H54 (cell line): Measurements from ENCODE around the gene ANTXR2.

Experiments used
- DNase-seq: peaks from one replicate; pipeline ENCODE4 v3.0.0; 2011; ENCODE audit warnings: low spot score, mixed read lengths; ENCODE audit not compliant: insufficient read length
- FAIRE-seq: peaks from 3 replicates; lab custom pipeline; 2011; peaks lifted over from hg19 to GRCh38; lab: Jason Lieb, UNC
- POLR2A ChIP-seq: IDR thresholded peaks from 2 replicates; pipeline ENCODE4 v1.6.1; 2011; ENCODE audit warnings: low read depth, mild to moderate bottlenecking, low read length

ANTXR2 gene

DNA sequence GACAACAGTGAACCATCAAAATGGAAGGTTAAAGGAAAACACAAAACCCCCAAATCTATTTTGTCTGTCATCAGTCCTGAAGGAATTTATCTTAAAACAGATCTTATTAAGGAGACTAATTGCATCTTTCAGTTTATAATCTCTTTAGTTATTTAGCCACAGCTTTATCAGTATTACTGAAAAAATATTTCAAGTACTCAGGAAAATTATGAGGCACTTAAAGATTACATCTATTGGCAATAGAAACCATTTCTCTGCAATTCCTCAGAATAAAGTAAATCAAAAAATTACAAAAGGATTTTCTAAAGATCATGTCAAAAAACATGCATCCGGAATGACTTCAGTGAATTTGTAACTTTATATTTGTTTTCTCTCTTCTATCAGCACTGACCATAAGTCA, 35.2 kb downstream of the ANTXR2 start:
- FAIRE-seq (no peak), DNase-seq (no peak)
- TF ChIP-seq POLR2A: no peak

DNA sequence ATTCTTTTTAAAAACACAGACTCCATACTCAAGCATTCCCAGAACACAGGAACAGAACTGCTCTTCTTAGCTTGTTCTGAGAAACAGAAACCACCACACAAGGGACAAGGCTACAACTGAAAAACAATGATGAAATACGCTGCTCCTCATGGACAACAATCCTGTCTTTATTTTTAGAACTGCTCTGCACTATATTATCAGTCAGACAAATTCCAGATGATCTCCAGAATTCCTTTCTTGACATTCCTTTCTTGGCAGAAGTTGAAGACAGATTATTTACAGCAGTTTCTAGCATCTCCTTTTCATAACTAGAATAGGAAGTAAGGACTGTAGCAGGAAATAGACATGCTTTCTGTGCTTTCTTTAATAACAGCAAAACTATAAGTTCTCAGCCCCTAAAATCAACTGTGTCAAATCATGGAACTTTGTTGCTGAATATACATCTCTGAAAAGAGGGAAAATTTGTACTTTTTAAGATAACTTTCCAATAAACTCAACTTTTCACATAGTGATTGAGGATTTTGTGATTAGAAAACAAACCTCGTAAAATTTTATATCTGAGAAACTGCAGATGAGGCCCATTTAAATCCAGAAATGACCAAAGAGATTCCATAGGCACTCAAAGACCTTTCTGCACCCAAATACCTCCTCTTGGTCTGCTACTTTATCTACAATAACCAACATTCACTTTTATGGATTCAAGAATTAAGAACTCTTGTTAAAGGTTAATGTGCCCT, 35.9 kb downstream of the ANTXR2 start:
- FAIRE-seq (no peak), DNase-seq (no peak)
- no peak for TF ChIP-seq POLR2A

DNA sequence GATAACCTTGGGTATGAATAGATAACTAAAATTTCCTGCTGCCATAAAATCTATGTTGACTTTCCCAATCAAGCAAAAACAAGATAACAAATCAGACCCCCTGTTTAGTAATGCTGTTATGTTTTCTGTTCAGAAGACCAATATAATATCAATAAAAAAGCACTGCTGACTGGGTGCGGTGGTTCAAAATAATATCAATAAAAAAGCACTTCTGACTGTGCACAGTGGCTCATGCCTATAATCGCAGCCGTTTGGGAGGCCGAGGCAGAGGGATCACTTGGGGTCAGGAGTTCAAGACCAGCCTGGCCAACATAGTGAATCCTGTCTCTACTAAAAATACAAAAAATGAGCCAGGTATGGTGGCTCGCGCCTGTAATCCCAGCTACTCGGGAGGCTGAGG, 36.7 kb downstream of the ANTXR2 start:
- DNase-seq (no peak), FAIRE-seq (no peak)
- no peak for TF ChIP-seq POLR2A

DNA sequence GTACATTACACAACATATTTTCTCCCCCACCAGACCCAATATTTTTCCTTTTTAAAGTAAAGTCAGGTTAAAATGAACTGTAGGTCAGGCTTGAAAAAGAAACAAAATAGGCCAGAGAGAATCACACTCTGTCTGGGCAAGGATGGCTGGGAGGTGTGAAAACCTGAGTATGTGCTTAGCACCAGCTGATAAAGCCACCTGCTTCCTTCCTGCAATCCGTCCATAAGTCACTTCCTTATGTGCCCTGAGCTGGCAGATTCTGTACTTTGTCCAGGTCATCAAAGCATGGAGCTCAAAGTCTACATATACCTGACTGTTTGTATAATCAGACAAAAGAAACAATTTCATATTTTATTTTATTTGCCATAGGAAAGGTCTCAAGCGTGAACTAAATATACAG, 37.7 kb downstream of the ANTXR2 start:
- DNase-seq (no peak), FAIRE-seq (no peak)
- no peak for TF ChIP-seq POLR2A

DNA sequence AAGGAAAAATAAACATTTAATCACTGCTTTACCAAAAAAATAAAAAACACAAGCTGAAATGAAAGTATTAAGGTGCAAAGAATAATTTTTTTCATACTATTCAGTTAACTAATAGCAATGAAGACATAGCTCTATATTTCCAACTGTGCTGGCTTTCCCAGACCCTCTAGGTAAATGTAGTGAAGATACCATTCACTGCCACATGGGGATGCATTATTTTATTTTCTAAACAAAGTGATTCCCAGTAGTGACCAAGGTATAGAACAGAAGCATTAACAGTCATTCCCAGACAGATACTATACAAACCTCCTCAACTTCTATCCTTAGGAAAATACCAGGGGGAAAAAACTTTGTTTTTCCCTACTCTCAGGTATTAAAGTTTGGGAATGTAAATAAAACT, 39.4 kb downstream of the ANTXR2 start:
- no peak for TF ChIP-seq POLR2A
- FAIRE-seq: no peak
- DNase-seq: no peak

DNA sequence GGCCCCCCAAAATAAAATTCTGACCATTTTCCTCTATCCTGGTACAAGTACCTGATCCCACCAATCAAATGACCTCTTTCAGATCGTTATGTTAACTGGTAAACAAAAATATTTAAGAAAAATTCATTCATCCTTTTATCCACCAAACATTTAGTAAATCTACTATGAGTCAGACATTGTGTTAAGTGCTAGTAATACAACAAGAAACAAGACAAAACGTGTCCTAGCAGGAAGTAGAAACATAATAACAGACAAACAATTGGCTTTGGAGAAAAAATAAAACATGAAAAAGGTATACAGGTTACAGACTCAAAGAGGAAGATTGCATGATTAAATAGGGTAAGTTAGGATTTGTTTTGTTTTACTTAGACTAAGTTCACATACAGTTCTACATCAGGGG, 43.7 kb downstream of the ANTXR2 start:
- FAIRE-seq: no peak

DNA sequence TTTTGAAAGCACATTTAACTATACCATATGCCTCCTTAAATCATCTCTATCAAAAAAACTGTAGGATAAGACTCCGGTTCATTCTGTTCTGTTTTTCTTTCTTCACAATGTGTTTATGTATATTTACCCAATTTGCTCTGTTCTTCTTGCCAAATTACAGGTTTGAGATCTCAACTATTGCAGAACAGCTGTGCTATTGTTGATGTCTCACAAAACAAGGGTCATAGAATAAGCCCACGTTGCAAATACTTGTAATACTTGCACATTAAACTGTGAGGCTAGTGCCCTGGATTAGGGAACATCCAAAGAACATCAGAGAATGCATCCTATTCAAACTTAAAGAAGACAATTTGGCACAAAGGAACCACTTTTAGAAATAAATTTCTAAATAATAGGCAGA, 45.4 kb downstream of the ANTXR2 start:
- no peak for DNase-seq
- FAIRE-seq: no peak
- TF ChIP-seq POLR2A: no peak

More for the DNA sequence above, 43.7 kb downstream of the ANTXR2 start:
- TF ChIP-seq POLR2A: no peak
- no peak for DNase-seq

DNA sequence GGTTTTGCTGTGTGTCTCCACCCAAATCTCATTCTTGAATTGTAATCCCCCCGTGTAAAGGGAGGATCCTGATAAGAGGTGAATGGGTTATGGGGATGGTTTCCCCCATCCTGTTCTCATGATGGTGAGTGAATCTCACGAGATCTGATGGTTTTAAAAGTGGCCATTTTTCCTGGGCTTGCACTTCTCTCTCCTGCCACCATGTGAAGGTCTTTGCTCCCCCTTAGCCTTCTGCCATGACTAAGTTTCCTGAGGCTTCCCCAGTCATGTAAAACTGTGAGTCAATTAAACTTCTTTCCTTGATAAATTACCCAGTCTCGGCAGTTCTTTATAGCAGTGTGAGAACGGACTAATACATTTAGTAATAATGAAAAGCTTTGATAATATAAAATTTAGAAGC, 46.9 kb downstream of the ANTXR2 start:
- FAIRE-seq (no peak), DNase-seq (no peak)
- no peak for TF ChIP-seq POLR2A

DNA sequence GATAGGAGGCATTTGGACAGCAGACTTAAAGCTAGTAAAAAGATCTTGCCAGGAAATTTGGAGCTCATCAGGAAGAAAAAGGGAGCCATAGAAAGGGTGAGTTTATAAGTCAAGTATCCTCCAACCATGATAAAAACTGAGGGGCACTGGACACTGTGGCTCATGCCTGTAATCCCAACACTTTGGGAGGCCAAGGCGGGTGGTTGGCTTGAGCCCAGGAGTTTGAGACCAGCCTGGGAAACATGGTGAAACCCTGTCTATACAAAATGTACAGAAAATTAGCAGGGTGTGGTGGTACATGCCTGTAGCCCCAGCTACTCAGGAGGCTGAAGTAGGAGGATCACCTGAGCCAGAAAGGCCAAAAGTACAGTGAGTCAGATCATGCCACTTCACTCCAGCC, 48.7 kb downstream of the ANTXR2 start:
- TF ChIP-seq POLR2A: no peak
- no peak for DNase-seq
- no peak for FAIRE-seq

DNA sequence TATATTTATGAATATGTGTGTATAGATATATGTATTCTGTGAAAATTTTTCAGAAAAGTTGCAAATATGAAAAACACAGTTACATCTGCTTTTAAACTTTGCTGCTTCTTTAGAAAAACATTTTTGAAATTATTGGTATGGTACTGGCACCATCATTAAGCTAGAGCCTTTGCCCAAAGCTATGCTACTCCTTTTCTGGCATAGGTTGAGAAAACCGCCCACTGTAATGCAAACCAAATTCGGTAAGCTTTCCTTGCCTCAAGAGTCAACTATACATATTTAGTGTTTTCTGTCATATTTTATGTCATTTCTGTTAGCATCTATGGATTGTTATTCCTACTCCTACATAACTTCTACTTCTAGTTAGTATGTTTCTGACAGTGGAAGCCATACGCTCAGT, 50.7 kb downstream of the ANTXR2 start:
- TF ChIP-seq POLR2A: no peak
- FAIRE-seq (no peak), DNase-seq (no peak)

DNA sequence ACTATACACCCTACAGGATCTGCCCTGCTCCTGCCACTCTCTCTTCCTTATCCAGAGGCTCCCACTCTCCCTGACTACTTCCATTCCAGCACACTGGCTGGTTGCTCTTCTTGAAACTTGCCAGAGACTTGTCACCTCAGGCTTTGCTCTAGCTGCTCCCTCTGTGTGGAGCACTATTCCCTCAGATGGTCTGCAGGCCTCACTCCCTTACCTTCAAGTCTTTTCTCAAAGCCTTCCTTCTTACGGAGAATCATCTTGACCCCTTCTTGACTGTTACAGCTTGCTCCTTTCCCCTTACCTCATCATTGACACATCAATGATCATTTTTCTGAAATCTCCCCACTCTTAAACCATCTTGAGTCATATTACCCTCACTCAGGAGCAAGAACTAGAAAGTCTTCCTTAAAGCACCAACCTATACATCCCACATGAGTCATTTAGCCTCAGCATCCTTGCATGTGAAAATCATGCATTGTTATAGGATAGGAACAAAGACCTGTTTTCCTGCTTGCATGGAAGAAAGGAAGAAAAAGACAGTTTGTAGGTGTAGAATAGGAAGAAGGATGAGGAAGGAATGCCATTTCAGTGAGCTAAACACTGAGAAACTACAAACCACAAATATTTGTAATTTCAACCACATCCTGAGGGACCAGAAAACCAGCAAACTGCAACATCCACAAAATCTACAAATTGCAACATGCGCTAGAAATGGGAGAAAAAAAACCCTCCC, 55.7 kb downstream of the ANTXR2 start:
- DNase-seq (peak; percentile 2), FAIRE-seq (peak; percentile 88)

DNA sequence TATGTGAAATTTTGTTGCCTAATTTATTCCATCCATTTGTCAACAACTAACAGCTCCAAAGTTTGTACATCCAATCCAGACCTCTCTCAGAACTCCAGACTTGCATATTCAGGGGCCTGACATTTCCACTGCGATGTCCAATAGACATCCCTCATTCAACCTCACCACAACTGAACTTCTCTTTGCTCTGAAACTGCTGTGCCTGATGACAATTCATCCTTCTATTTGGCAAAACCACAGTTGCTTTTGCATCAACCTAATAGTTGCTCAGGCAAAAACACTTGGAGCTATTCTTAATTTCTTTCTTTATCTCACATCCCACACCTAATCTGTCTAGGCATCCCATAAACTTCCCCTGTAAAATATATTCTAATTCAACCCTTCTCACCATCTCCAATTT, 56.5 kb downstream of the ANTXR2 start:
- no peak for DNase-seq
- no peak for TF ChIP-seq POLR2A
- no peak for FAIRE-seq

More for the DNA sequence above, 55.7 kb downstream of the ANTXR2 start:
- TF ChIP-seq POLR2A: no peak

DNA sequence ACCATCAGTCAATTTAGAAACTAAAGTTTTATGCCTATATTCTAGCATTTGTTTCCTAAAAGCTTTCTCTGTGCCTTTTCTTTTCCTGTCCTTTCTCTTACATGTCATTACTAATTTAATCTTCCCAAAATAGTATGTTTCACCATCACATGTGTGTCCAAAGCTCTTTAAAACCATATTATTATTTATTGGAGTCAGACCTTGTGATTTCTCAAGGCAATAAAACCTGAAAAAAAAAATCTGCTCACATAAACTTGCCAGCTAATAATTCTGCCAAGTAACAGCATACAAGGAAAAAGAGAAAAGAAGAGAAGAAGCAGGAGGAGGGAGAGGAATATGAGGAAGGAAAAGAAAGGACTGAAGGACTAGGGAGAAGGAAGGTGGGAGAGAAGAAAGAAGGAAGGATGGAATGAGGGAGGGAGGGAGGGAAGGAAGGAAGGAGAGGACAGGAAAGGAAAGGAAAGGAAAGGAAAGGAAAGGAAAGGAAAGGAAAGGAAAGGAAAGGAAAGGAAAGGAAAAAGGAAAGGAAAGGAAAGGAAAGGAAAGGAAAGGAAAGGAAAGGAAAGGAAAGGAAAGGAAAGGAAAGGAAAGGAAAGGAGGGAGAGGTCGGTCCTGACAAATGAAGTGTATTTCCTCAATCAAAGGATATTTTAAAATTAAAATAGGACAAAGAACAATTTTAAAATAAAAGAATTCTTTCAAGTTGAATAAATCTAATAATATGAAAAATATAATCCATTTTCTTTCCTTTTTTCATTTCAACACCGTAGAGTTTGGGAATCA, 57.4 kb downstream of the ANTXR2 start:
- FAIRE-seq (no peak), DNase-seq (no peak)
- no peak for TF ChIP-seq POLR2A

DNA sequence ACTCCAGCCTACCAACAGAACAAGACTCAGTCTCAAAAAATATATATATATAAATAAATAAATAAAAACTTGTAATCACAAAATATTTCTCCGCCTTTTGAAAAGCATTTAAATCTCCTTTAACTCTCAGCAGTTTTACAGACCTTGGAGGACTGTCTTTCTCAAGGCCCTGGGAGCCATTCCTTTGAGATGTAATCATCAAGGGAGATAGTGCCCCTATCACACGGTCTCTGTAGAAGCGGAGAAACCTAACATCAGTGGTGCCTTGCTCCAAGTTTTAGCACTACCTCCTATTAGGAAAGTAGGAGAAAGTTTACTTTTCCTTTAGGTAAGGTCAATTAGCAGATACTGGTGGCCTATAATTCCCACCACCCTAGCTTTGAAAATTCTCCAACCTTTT, 58.5 kb downstream of the ANTXR2 start:
- DNase-seq (no peak), FAIRE-seq (no peak)
- TF ChIP-seq POLR2A: no peak
